SU-DHL-6 (cell line): ENCODE data around the gene CEL.

Experiments used
- H2AFZ ChIP-seq: fragments of 200-600 bp; sonication (generic); 2 replicates; pipeline ENCODE4 v1.6.1; 2014; ENCODE audit warnings: low read depth, mild to moderate bottlenecking, moderate library complexity, mixed read lengths, antibody characterized with exemption, low read length; ENCODE audit not compliant: severe bottlenecking
- H3F3A ChIP-seq: fragments of 200-600 bp; shearing (Covaris generic); 2 replicates; pipeline ENCODE4 v1.6.0; 2016; ENCODE audit warnings: antibody characterized with exemption, mild to moderate bottlenecking; ENCODE audit not compliant: insufficient read depth
- H3K27ac ChIP-seq: fragments of 200-600 bp; sonication (generic); 2 replicates; pipeline ENCODE4 v1.5.1; 2016; ENCODE audit warnings: low read depth, mild to moderate bottlenecking, low read length, moderate library complexity, mixed read lengths
- H3K27me3 ChIP-seq: fragments of 200-600 bp; sonication (generic), shearing (Covaris generic); 2 replicates; pipeline ENCODE4 v1.6.0; 2014; ENCODE audit warnings: mild to moderate bottlenecking, low read length
- H3K36me3 ChIP-seq: fragments of 200-600 bp; sonication (generic); 2 replicates; pipeline ENCODE4 v1.6.1; 2014; ENCODE audit warnings: mild to moderate bottlenecking, low read length, mixed read lengths
- H3K4me2 ChIP-seq: fragments of 300-600, 200-600 bp; shearing (Covaris generic), sonication (generic); 2 replicates; pipeline ENCODE4 v1.6.0; 2014; ENCODE audit warnings: low read length, low read depth, mild to moderate bottlenecking; ENCODE audit not compliant: poor library complexity, severe bottlenecking
- H3K4me3 ChIP-seq: fragments of 200-600 bp; sonication (generic); 2 replicates; pipeline ENCODE4 v1.5.1; 2014; ENCODE audit warnings: antibody characterized with exemption, low read length, mild to moderate bottlenecking, mixed read lengths; ENCODE audit not compliant: insufficient read depth, poor library complexity, severe bottlenecking
- H3K79me2 ChIP-seq: fragments of 200-600 bp; sonication (generic); 2 replicates; pipeline ENCODE4 v1.6.1; 2014; ENCODE audit warnings: mild to moderate bottlenecking, low read length, moderate library complexity; ENCODE audit not compliant: insufficient read depth
- H3K9ac ChIP-seq: fragments of 200-600 bp; sonication (generic); 2 replicates; pipeline ENCODE4 v1.7.0; 2014; ENCODE audit warnings: mild to moderate bottlenecking, low read length
- H3K9me2 ChIP-seq: fragments of 200-600 bp; sonication (generic); replicated peaks from 2 replicates; pipeline ENCODE4 v1.6.1; 2014; ENCODE audit warnings: low read length; ENCODE audit not compliant: insufficient read depth
- H3K9me3 ChIP-seq: fragments of 200-600 bp; sonication (generic); 2 replicates; pipeline ENCODE4 v1.6.1; 2014; ENCODE audit warnings: low read length, mixed read lengths; ENCODE audit not compliant: insufficient read depth
- H4K20me1 ChIP-seq: fragments of 200-600 bp; sonication (generic); 2 replicates; pipeline ENCODE4 v1.6.1; 2014; ENCODE audit warnings: low read depth, mild to moderate bottlenecking, antibody characterized with exemption, low read length, moderate library complexity, mixed read lengths
- CTCF ChIP-seq: fragments of 200-600 bp; sonication (generic); IDR thresholded peaks from one replicate; pipeline ENCODE4 v1.5.1; 2017; ENCODE audit warnings: antibody characterized with exemption, mild to moderate bottlenecking, low read length, moderate library complexity; ENCODE audit not compliant: insufficient read depth, poor library complexity, severe bottlenecking
- EZH2phosphoT487 ChIP-seq: fragments of 200-600 bp; sonication (generic), shearing (Covaris generic); conservative IDR thresholded peaks from 2 replicates; pipeline ENCODE4 v1.6.1; 2018; ENCODE audit warnings: mild to moderate bottlenecking, antibody characterized with exemption, low read length, moderate library complexity, mixed read lengths

The CEL gene

DNA sequence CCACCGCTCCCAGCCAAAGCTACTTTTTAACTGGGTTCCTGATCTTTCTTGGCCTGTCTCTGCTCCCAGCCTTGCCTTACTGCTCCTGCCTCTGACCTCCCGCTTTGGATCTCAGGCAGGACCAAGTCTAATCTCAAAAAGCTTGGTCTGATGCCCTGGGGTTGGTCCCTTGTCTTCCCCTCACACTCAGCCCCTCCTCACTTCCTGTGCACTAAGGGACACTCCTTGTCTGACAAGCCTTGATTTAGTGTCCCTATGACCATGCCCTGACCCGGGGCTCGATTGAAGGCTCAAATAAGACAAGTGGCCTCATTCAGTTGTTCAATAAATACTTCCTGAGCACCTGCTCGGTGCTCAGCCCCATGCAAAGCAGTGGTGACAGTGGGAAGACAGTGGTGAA is 34.6 kb upstream of the CEL start:
- Histone ChIP-seq H4K20me1 (no peaks in the 10 kb centered on the region), H3K36me3 (no peaks in the 10 kb centered on the region), H3F3A (no peaks in the 10 kb centered on the region), H3K27ac (no peak overlapping the region), H3K9me3 (no peaks in the 10 kb centered on the region), H3K9me2 (no peaks in the 10 kb centered on the region), H3K4me3 (no peak overlapping the region), H3K4me2 (no peak overlapping the region), H3K9ac (no peak overlapping the region), H3K27me3 (no peaks in the 10 kb centered on the region), H2AFZ (no peak overlapping the region), H3K79me2 (peaks cover 14% of the 10 kb centered on the region)
- no peak for TF ChIP-seq EZH2phosphoT487
- TF ChIP-seq CTCF: no peak

GRCh38 chr9:133028221-133028620 is 33.6 kb upstream of the CEL start:
- H3F3A ChIP-seq: no peaks in the 10 kb centered on the region
- no peak overlapping the region for H3K9ac ChIP-seq
- H4K20me1 ChIP-seq: no peaks in the 10 kb centered on the region
- H2AFZ ChIP-seq: no peak overlapping the region
- H3K36me3 ChIP-seq: 0 out of 2 replicates have a peak, but pooled peaks cover 2% of the 10 kb centered on the region
- H3K79me2 ChIP-seq: peaks cover 25% of the 10 kb centered on the region
- no peaks in the 10 kb centered on the region for H3K27me3 ChIP-seq
- H3K4me2 ChIP-seq: no peak overlapping the region
- H3K9me3 ChIP-seq: no peaks in the 10 kb centered on the region
- no peak overlapping the region for H3K27ac ChIP-seq
- TF ChIP-seq CTCF (no peak), EZH2phosphoT487 (no peak)
- H3K4me3 ChIP-seq: no peak overlapping the region
- no peaks in the 10 kb centered on the region for H3K9me2 ChIP-seq

- Histone ChIP-seq H3K4me3 (peak overlapping the region; percentile 85), H2AFZ (peak overlapping the region; percentile 79), H3K36me3 (0 out of 2 replicates have a peak, but pooled peaks cover 2% of the 10 kb centered on the region), H3K9ac (peak overlapping the region; percentile 98), H3K9me2 (no peaks in the 10 kb centered on the region), H3K9me3 (no peaks in the 10 kb centered on the region), H3K27me3 (no peaks in the 10 kb centered on the region), H3K4me2 (peak overlapping the region; percentile 68), H3K27ac (peak overlapping the region; percentile 53), H3K79me2 (peaks cover 42% of the 10 kb centered on the region), H4K20me1 (no peaks in the 10 kb centered on the region), H3F3A (no peaks in the 10 kb centered on the region)
- TF ChIP-seq EZH2phosphoT487: no peak
- no peak for TF ChIP-seq CTCF
Observed at GRCh38 chr9:133029994-133030316, 31.8 kb upstream of the CEL start.
